AG09309 (cell line): ENCODE results near the gene LTC4S.

Experiments
- DNase-seq: peaks from one replicate; pipeline ENCODE4 v3.0.0-alpha.2; 2010; ENCODE audit warnings: low read depth
- H3K4me3 ChIP-seq: 2 replicates; pipeline ENCODE4 v1.5.1; 2011; ENCODE audit warnings: mild to moderate bottlenecking, low read depth, low read length, moderate library complexity; ENCODE audit not compliant: control insufficient read depth
- TF ChIP-seq, protein P1 (sequence below): IDR thresholded peaks from 2 replicates; pipeline ENCODE4 v1.5.1; 2011; ENCODE audit warnings: mild to moderate bottlenecking, low read depth, low read length, inconsistent platforms; ENCODE audit not compliant: insufficient read depth, control insufficient read depth; ENCODE audit errors: missing control alignments

LTC4S gene

DNA sequence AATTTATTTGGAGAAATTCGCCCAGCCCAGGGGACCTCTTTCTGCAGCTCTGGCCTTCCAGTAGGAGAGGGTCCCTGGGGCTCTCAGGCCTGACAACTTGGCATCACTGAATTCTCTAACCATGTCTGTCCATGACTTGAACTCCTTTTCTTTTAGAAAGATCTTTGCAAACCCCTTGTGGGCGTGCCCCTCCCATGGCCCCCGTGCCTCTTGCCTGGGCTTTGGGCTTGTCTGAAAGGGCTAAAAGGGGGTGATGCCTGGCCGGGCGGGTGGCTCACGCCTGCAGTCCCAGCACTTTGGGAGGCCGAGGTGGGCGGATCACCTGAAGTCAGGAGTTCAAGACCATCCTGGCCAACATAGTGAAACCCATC lies 23.7 kb downstream of the LTC4S start:
- TF ChIP-seq, protein P1, sequence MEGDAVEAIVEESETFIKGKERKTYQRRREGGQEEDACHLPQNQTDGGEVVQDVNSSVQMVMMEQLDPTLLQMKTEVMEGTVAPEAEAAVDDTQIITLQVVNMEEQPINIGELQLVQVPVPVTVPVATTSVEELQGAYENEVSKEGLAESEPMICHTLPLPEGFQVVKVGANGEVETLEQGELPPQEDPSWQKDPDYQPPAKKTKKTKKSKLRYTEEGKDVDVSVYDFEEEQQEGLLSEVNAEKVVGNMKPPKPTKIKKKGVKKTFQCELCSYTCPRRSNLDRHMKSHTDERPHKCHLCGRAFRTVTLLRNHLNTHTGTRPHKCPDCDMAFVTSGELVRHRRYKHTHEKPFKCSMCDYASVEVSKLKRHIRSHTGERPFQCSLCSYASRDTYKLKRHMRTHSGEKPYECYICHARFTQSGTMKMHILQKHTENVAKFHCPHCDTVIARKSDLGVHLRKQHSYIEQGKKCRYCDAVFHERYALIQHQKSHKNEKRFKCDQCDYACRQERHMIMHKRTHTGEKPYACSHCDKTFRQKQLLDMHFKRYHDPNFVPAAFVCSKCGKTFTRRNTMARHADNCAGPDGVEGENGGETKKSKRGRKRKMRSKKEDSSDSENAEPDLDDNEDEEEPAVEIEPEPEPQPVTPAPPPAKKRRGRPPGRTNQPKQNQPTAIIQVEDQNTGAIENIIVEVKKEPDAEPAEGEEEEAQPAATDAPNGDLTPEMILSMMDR, result no peak
- DNase-seq, result no peak
- H3K4me3 ChIP-seq, result no peak overlapping the region

DNA sequence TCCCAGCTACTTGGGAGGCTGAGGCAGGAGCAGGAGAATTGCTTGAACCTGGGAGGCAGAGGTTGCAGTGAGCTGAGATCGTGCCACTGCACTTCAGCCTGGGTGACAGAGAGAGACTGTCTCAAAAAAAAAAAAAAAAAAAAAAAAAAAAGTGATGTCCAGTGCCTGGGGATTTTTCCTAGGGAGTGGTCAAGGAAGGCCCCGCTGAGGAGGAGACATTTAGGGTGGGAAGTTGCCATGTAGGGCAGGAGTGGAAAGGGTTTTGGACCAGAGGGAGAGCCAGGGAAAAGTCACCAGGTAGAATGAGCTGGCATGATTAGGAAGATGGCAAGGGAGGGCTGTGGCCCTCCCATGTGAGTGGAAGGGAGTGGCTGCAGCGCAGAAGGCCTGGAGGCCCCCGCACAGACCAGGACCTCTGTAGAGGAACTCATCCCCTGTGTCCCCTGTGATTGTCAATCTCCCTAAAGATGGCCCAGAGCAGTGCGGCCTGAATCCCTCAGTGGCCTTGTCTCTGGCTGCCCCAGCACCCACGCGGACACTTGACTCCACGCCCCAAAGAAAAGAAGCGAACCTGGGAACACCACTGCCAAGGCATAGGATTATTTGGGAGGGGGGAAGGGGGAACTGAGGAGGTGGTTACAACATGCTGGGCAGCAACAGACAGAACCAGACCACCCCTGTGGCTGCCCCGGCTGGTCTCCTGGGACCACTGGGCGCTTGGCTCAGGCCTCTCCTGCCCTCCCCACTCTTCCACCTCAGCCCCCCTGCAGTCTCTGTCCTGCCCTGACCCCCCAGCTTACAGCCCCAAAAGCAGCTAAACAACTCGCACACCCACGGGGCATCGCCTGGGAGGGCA lies 24.3 kb downstream of the LTC4S start:
- TF ChIP-seq, protein P1, result no peak
- peak overlapping the region; percentile 27 for H3K4me3 ChIP-seq
- no peak for DNase-seq

DNA sequence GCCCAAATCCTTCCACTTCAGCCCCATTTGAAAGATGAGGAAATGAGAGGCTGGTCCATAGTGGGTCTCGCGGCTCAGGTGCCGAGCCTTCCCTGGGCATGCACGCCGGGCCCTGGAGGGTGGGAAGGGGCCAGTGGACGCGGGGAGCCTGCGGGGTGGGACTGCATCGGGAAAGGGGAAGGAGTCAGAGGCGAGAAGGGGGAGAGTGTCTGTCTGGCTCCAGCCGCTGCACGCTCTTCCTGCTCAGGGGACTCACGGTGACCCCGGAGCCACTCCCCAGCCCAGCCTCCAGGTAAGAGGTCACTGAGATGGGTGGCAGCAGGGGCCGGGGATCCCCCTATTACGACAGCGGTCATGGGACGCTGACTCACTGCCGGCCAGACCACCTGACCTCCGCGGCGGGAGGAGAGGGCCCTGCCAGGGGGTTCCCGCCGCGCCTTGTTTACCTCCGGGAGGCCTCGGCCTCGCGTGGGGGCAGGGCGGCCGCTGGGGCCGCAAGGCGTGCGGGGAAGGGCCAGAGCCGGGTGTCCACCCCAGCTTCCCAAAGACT lies 25.0 kb downstream of the LTC4S start:
- TF ChIP-seq, protein P1, result no peak
- DNase-seq, result peak; percentile 62
- H3K4me3 ChIP-seq, result peak overlapping the region; percentile 27

DNA sequence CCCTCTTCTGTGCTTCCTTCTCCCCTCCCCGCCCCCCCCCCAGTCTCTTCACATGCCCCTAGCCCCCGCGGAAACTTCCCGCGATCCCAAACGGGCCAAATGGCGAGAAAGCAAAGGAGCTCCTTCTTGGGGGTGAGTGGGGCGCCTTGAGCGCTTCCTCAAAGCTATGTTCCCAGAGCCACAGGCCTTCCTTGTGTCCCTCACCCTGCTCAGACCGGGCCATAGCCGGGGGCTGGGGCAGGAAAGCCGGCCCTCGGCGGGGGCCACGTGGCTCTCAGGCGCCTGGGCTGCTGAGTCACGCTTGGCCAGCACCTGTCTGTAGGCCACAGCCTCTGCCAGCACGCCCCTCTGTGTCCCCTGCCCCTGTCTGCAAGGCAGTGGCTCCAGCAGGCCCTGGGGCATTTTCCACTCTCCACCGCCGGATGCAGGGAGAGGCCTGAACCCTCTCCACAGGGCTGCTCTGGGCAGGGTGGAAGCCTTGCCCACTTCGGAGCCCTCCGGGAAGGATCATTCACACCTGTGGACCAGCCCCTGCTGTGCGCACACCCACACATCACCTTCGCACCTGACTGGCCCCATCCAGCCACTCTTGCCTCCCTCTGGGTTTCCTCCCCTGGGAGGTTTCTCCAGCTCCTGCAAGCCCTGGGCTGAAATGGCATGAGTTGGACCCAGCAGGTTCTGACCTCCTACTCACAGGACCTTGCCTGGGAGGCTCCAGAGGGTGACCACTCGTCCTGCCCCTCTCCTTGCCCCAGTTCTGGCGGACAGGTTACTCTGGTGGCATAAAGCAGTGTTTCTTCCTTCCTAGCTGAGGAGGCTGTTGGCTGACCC lies 25.7 kb downstream of the LTC4S start:
- TF ChIP-seq, protein P1, result no peak
- DNase-seq, result no peak
- H3K4me3 ChIP-seq, result peak overlapping the region; percentile 14; the same call in 1 of the 2 replicates

DNA sequence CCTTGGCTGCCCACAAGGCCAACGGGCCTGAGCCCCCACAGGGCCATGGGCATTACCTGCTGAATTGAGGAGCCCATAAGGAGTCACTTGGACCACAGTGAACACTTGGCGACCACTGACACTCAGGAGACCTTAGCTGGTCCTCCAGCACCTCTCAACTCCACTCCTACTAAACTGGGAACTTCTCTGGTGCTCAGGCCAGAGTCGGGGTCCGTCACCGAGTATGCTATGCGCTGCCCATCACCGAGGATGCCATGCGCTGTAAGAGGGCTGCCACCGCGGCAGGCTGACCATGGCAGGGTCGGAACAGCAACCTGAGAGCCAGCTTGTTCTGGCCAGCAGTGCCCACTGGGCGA lies 26.3 kb downstream of the LTC4S start:
- H3K4me3 ChIP-seq, result peak overlapping the region; percentile 61
- TF ChIP-seq, protein P1, result no peak
- no peak for DNase-seq

DNA sequence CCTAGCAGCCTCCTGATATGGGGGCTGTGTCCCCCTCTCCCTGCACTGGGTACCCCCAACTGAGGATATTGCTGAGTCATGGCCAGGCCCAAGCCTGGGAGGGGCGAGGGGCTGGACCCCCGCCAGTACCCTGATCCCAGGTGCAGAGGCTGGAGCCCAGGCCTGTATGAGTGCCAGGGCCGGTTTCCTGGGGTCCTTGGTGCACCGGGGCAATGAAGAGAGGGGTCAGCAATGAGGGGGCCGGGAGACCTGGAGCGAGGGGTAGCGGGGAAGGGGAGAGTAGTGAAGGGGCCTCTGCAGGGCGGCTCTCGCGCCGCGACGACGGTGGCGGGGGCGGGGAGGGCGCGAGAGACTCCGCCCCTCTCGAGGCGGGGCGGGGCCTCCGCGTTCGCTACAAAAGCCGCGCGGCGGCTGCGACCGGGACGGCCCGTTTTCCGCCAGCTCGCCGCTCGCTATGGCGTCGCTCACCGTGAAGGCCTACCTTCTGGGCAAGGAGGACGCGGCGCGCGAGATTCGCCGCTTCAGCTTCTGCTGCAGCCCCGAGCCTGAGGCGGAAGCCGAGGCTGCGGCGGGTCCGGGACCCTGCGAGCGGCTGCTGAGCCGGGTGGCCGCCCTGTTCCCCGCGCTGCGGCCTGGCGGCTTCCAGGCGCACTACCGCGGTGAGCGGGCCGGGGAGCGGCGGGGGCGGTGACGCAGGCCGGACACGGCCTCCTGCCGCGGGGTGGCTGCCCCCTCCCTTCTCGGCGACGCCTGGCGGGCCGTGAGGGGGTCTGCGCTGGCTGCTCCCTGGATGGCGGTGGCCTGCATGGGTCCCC lies 26.9 kb downstream of the LTC4S start, which contains the start of gene SQSTM1:
Gene SQSTM1 (plus strand): TSS at position 423 of the 815 bp plus-strand sequence. CDS start 32 bp downstream, at position 455.
- H3K4me3 ChIP-seq, result peak within 1 kb of the TSS; percentile 61
- TF ChIP-seq, protein P1, result no peak
- no peak for DNase-seq
